22Rv1 (cell line): ENCODE data around the gene TMEM178B.

Source experiments
- CTCF ChIP-seq: fragments of 450-650 bp; IDR thresholded peaks from 2 replicates; pipeline ENCODE4 v1.5.1; 2017; ENCODE audit warnings: mild to moderate bottlenecking
- ZFX ChIP-seq: fragments of 450-650 bp; IDR thresholded peaks from 2 replicates; pipeline ENCODE4 v1.6.1; 2017; ENCODE audit warnings: antibody characterized with exemption, borderline replicate concordance

GRCh38 chr7:141411133-141411532 lies 337.3 kb downstream of the TMEM178B start:
- TF ChIP-seq CTCF (no peak), ZFX (no peak)
